ENCODE results near the gene MTERF4. TPM values are rescaled to one million over a fixed set of nuclear protein-coding genes. Genes with fewer than 3 reads are reported as not detected.
A peak's percentile ranks its signal among the peaks of the same experiment; 100 is the strongest.

MTERF4 gene
- total and polyA plus RNA-seq, 2 of the 4 experiments (the other 2 are of a cell fraction): 26.6 to 33.3 TPM

DNA sequence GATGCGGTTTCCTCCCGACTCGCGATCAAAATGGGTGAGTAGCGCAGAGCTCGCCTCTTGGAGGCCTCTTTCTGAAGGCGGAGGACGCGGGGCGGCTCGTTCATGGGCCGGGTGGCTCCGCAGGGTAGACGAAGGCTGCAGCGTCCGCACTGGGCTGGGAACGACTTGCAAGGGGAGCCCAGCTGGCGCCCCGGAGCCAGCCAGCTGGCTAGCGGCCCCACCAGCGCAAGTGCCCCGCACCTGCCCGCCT is 47.5 kb upstream of the MTERF4 start (continued):
- TF ChIP-seq CTCF (conservative IDR thresholded peaks at IDR 0.05; ENCODE audit: low read depth, low read length) (no peak), NFE2L2 (IDR thresholded peaks at IDR 0.05; ENCODE audit: low read depth, low read length) (no peak)

- H3K14ac ChIP-seq (replicated peaks; ENCODE audit: low read depth, low read length): no peak within 1 kb of the TSS
- peak; percentile 88 for ATAC-seq (ENCODE audit: low read depth)
- H4K8ac ChIP-seq (ENCODE audit: low read depth in 2 of 2, low read length in 2 of 2): no peak within 1 kb of the TSS; a peak in 1 of 4 replicates
- ChIA-PET CTCF (interaction anchor here (0.6 kb wide), 1 partner anchor 540 kb away, joined by 3 read pairs; no protein-coding TSS in a partner anchor), POLR2A (ENCODE audit: unreplicated experiment) (no interaction called here)
- no peak within 1 kb of the TSS for H3K56ac ChIP-seq (ENCODE audit: extremely low read depth, insufficient read depth, low read length)
- in situ Hi-C loops (cut with MboI; ENCODE audit: low sequenced_read_pairs) (no loop called here), dilution Hi-C loops (cut with HindIII; ENCODE audit: low sequenced_read_pairs, unreplicated experiment) (no loop called here), intact Hi-C loops (cut with micrococcal nuclease) (loop anchor here (2.0 kb wide), 1 partner anchor 46 kb away; the partner anchor contains the start of gene MTERF4)
- peak within 1 kb of the TSS; percentile 96 for H2AFZ ChIP-seq (replicated peaks; ENCODE audit: low read length, poor library complexity)
- H3K36me3 ChIP-seq (ENCODE audit: control insufficient read depth, insufficient read depth, low read length): peaks cover 4% of the 10 kb centered on the region
- H3K18ac ChIP-seq (ENCODE audit: low read depth, low read length): no peak within 1 kb of the TSS
- no TSS peak for BruUV-seq (replicated peaks)
- H4K5ac ChIP-seq (ENCODE audit: low read depth, low read length): no peak within 1 kb of the TSS
- H3K9me1 ChIP-seq (ENCODE audit: insufficient read depth, low read length): peaks cover 17% of the 10 kb centered on the region
- peak; percentile 16; the same call in 1 of the 2 replicates for TF ChIP-seq MXI1 (IDR thresholded peaks at IDR 0.05; ENCODE audit: borderline replicate concordance, low read depth, low read length)
- no peak; the same call in 1 of the 2 replicates for TF ChIP-seq MAZ (IDR thresholded peaks at IDR 0.05; ENCODE audit: borderline replicate concordance, low read depth, low read length)
- no peak for TF ChIP-seq CEBPB (IDR thresholded peaks at IDR 0.05; ENCODE audit: low read depth, low read length)
- no peak for TF ChIP-seq MAFK (IDR thresholded peaks at IDR 0.05; ENCODE audit: low read depth, low read length)
- H4K91ac ChIP-seq (ENCODE audit: insufficient read depth, low read depth, low read length): no peak within 1 kb of the TSS
- H2BK20ac ChIP-seq (ENCODE audit: low read depth, low read length): no peak within 1 kb of the TSS
- H3K27ac ChIP-seq (ENCODE audit: insufficient read depth, low read length): no peak within 1 kb of the TSS; the same call in 1 of the 2 replicates
- H3K4me3 ChIP-seq (ENCODE audit: insufficient read depth, low read depth, low read length): peak within 1 kb of the TSS; percentile 75
- H3K4me1 ChIP-seq (ENCODE audit: control insufficient read depth, insufficient read depth, low read length): peaks cover 7% of the 10 kb centered on the region; the same call in 1 of the 2 replicates
- no peak within 1 kb of the TSS for H2BK15ac ChIP-seq (ENCODE audit: low read depth, low read length)
- H3K23ac ChIP-seq (ENCODE audit: low read depth, low read length): peak within 1 kb of the TSS; percentile 2; the same call in 1 of the 2 replicates
- no peaks in the 10 kb centered on the region for H3K27me3 ChIP-seq (ENCODE audit: control insufficient read depth, insufficient read depth, low read length)
- H3K9ac ChIP-seq (ENCODE audit: low read depth, low read length): peak within 1 kb of the TSS; percentile 16; the same call in 1 of the 2 replicates
- no peak within 1 kb of the TSS for H2BK120ac ChIP-seq (ENCODE audit: low read depth, low read length)
- peak within 1 kb of the TSS; percentile 98 for H3K4me2 ChIP-seq (ENCODE audit: low read depth, low read length)
- H2BK5ac ChIP-seq (ENCODE audit: low read depth, low read length, poor library complexity, severe bottlenecking): no peak within 1 kb of the TSS
- H4K20me1 ChIP-seq (ENCODE audit: insufficient read depth, low read length): peaks cover 18% of the 10 kb centered on the region
- H3K4ac ChIP-seq (ENCODE audit: low read depth, low read length): no peak within 1 kb of the TSS
- peak; percentile 92 for DNase-seq
- peaks cover 18 to 39% of the 10 kb centered on the region in 2 experiments for H3K79me1 ChIP-seq (ENCODE audit: low read depth in 1 of 2, low read length in 2 of 2)
- no peak within 1 kb of the TSS for H2AK5ac ChIP-seq (ENCODE audit: low read depth, low read length)
- 0% methylated on average over 59 of the region's 88 CpGs; no CpG with 5 or more reads in 1 of the 2 experiments for WGBS, 2 experiments (ENCODE audit: extremely low coverage in 2 of 2, insufficient read length in 1 of 2)
- H2AK9ac ChIP-seq (replicated peaks; ENCODE audit: low read depth, low read length, poor library complexity): peak within 1 kb of the TSS; percentile 98
- H3K9me3 ChIP-seq (ENCODE audit: control insufficient read depth, insufficient read depth, low read length): no peaks in the 10 kb centered on the region
Measured at GRCh38 chr2:241148891-241149674, 47.0 kb upstream of the MTERF4 start, which contains the start of gene PASK. Gene PASK, minus strand, starts transcription at chr2:241149472. Its CDS starts 6,440 bp downstream, at chr2:241143032.

Measured in IMR-90 (cell line).